WTC11 (cell line): ENCODE data around the gene LEF1. TPM values are rescaled to one million over a fixed set of nuclear protein-coding genes. Genes with fewer than 3 reads are reported as not detected.

Source experiments
- ATAC-seq: fragments of 200-7000 bp; cut with Tn5 transposase; 2 replicates; pipeline ENCODE4 v1.10.0; 2021; ENCODE audit warnings: mild to moderate bottlenecking, moderate library complexity
- CTCF ChIA-PET: fragments of 300-600 bp; sonication (Branson Sonifier 250); formaldehyde crosslinking; loops from one replicate; lab custom pipeline; 2021; ENCODE audit warnings: antibody characterized with exemption; lab: Charles Lee
- POLR2A ChIA-PET: fragments of 350-600 bp; sonication (Branson Sonifier 250); formaldehyde crosslinking; loops from one replicate; lab custom pipeline; 2021; ENCODE audit warnings: antibody characterized with exemption; lab: Charles Lee
- DNase-seq: peaks from one replicate; pipeline ENCODE4 v3.0.0; 2021; ENCODE audit warnings: low spot score
- H3K27ac Mint-ChIP-seq: 2 replicates; pipeline ENCODE4 v1.8.0; 2021; ENCODE audit warnings: mixed read lengths
- H3K27me3 Mint-ChIP-seq: 2 replicates; pipeline ENCODE4 v1.8.0; 2021; ENCODE audit warnings: low read depth, mild to moderate bottlenecking, moderate library complexity, mixed read lengths
- H3K36me3 Mint-ChIP-seq: 2 replicates; pipeline ENCODE4 v1.8.0; 2021; ENCODE audit warnings: mixed read lengths
- H3K4me1 Mint-ChIP-seq: 2 replicates; pipeline ENCODE4 v1.8.0; 2022; ENCODE audit warnings: mixed read lengths
- H3K4me3 Mint-ChIP-seq: 2 replicates; pipeline ENCODE4 v1.8.0; 2021; ENCODE audit warnings: mild to moderate bottlenecking, moderate library complexity, mixed read lengths
- H3K9me3 Mint-ChIP-seq: 2 replicates; pipeline ENCODE4 v1.8.0; 2021; ENCODE audit warnings: mixed read lengths
- ARID4B ChIP-seq: sonication (generic); formaldehyde crosslinking; IDR thresholded peaks from 2 replicates; pipeline ENCODE4 v1.8.0; 2023; ENCODE audit warnings: missing genetic modification reagents, mild to moderate bottlenecking, borderline replicate concordance
- CBFB ChIP-seq: sonication (generic); formaldehyde crosslinking; IDR thresholded peaks from 2 replicates; pipeline ENCODE4 v1.8.1; 2022; ENCODE audit warnings: mild to moderate bottlenecking, low read depth, missing genetic modification reagents
- CREB1 ChIP-seq: sonication (generic); formaldehyde crosslinking; IDR thresholded peaks from 2 replicates; pipeline ENCODE4 v1.8.0; 2023; ENCODE audit warnings: mild to moderate bottlenecking, missing genetic modification reagents
- ELF4 ChIP-seq: sonication (generic); formaldehyde crosslinking; IDR thresholded peaks from 2 replicates; pipeline ENCODE4 v1.8.1; 2022; ENCODE audit warnings: low read depth, mild to moderate bottlenecking, moderate library complexity, missing genetic modification reagents
- ESRRA ChIP-seq: sonication (generic); formaldehyde crosslinking; IDR thresholded peaks from 2 replicates; pipeline ENCODE4 v1.8.1; 2022; ENCODE audit warnings: mild to moderate bottlenecking, missing genetic modification reagents, borderline replicate concordance
- GRHL2 ChIP-seq: fragments of 250-450 bp; sonication (Bioruptor Pico); IDR thresholded peaks from 2 replicates; pipeline ENCODE4 v1.8.0; 2022; ENCODE audit warnings: mild to moderate bottlenecking, moderate library complexity; ENCODE audit not compliant: insufficient replicate concordance, severe bottlenecking
- KAT7 ChIP-seq: sonication (generic); formaldehyde crosslinking; IDR thresholded peaks from 2 replicates; pipeline ENCODE4 v1.8.1; 2023; ENCODE audit warnings: missing genetic modification reagents, mild to moderate bottlenecking, borderline replicate concordance
- MXD4 ChIP-seq: fragments of 250-450 bp; sonication (Bioruptor Pico); IDR thresholded peaks from 2 replicates; pipeline ENCODE4 v1.8.0; 2021; ENCODE audit warnings: mild to moderate bottlenecking, moderate library complexity, borderline replicate concordance
- RELA ChIP-seq: sonication (generic); formaldehyde crosslinking; IDR thresholded peaks from 2 replicates; pipeline ENCODE4 v1.8.1; 2022; ENCODE audit warnings: missing genetic modification reagents, mild to moderate bottlenecking, borderline replicate concordance
- TEAD4 ChIP-seq: sonication (generic); formaldehyde crosslinking; IDR thresholded peaks from 2 replicates; pipeline ENCODE4 v1.8.0; 2022; ENCODE audit warnings: mild to moderate bottlenecking, missing genetic modification reagents
- USF2 ChIP-seq: sonication (generic); formaldehyde crosslinking; IDR thresholded peaks from 2 replicates; pipeline ENCODE4 v1.8.1; 2023; ENCODE audit warnings: mild to moderate bottlenecking, missing genetic modification reagents, moderate library complexity
- ZNF423 ChIP-seq: fragments of 250-450 bp; sonication (Bioruptor Pico); IDR thresholded peaks from 2 replicates; pipeline ENCODE4 v2.1.2; 2022; ENCODE audit warnings: mild to moderate bottlenecking, moderate library complexity
- ZNF532 ChIP-seq: fragments of 250-450 bp; sonication (Bioruptor Pico); IDR thresholded peaks from 2 replicates; pipeline ENCODE4 v1.9.0; 2021; ENCODE audit warnings: mild to moderate bottlenecking, borderline replicate concordance
- total RNA-seq: library from RNA; stranded (reverse); gene quantifications from 3 replicates; pipeline ENCODE4 v1.2.3, GENCODE V29; 2021

LEF1 gene
- total RNA-seq, 1 experiment from 2014 or later: 1.3 TPM

GRCh38 chr4:108172231-108172752, 3.6 kb upstream of the LEF1 start (continued):
- TF ChIP-seq ELF4: no peak
- no peak for TF ChIP-seq RELA (CRISPR knock-in tag)
- TF ChIP-seq CBFB (CRISPR knock-in tag): no peak
- TF ChIP-seq ZNF532 (CRISPR knock-in tag): no peak
- no peak for TF ChIP-seq ZNF423

GRCh38 chr4:108171339-108172230, 2.9 kb upstream of the LEF1 start:
- Mint-ChIP-seq H3K4me1 (peaks cover 44% of the 10 kb centered on the region), H3K9me3 (no peaks in the 10 kb centered on the region), H3K27ac (no peak overlapping the region), H3K36me3 (no peaks in the 10 kb centered on the region), H3K4me3 (peak overlapping the region; percentile 81), H3K27me3 (peaks cover 98% of the 10 kb centered on the region)
- ATAC-seq: peak; percentile 7
- ChIA-PET POLR2A (no interaction called here), CTCF (interaction anchor here (1.8 kb wide), 1 partner anchor 321 kb away, joined by 5 read pairs; no protein-coding TSS in a partner anchor)
- no peak for TF ChIP-seq ESRRA (CRISPR knock-in tag)
- no peak for TF ChIP-seq KAT7
- TF ChIP-seq TEAD4 (CRISPR knock-in tag): no peak
- TF ChIP-seq ARID4B (CRISPR knock-in tag): no peak
- TF ChIP-seq USF2 (CRISPR knock-in tag): no peak
- TF ChIP-seq GRHL2: no peak
- no peak for TF ChIP-seq MXD4 (CRISPR knock-in tag)
- TF ChIP-seq CREB1 (CRISPR knock-in tag): no peak
- DNase-seq: peak; percentile 35
